Tibial nerve (tissue), 4 donors: Measurements from ENCODE around the gene EMX2. TPM values are rescaled to one million over a fixed set of nuclear protein-coding genes. Genes with fewer than 3 reads are reported as not detected.

Source experiments
- DNase-seq, 2 donors: peaks; one replicate each; pipeline ENCODE4 v3.0.0-alpha.2; 2019; ENCODE audit warnings: low spot score in 2 of 2
- H3K27ac ChIP-seq, 4 donors: fragments of 200-600 bp; sonication (generic) in 3 of 4; one replicate each; pipeline ENCODE4 v1.5.1; 2017 to 2019; ENCODE audit warnings: mild to moderate bottlenecking in 1 of 4
- H3K27me3 ChIP-seq, 2 donors: fragments of 200-600 bp; sonication (generic) in 1 of 2; one replicate each; pipeline versions ENCODE4 v1.5.1 to v1.6.0; 2017 to 2019
- H3K36me3 ChIP-seq, 3 donors: fragments of 200-600 bp; sonication (generic); one replicate each; pipeline ENCODE4 v1.5.1; 2018 to 2019
- H3K4me1 ChIP-seq, 4 donors: fragments of 200-600 bp; sonication (generic) in 3 of 4; one replicate each; pipeline ENCODE4 v1.5.1; 2017 to 2019
- H3K4me3 ChIP-seq, 4 donors: fragments of 200-600 bp; sonication (generic) in 3 of 4; one replicate each; pipeline ENCODE4 v1.5.1; 2017 to 2019; ENCODE audit warnings: mild to moderate bottlenecking in 1 of 4, moderate library complexity in 1 of 4
- H3K9me3 ChIP-seq, 4 donors: fragments of 200-600 bp; sonication (generic) in 3 of 4; one replicate each; pipeline ENCODE4 v1.5.1; 2017 to 2019
- EP300 ChIP-seq, 2 donors: sonication (generic); formaldehyde crosslinking; IDR thresholded peaks; one replicate each; pipeline ENCODE4 v1.6.1; 2017; ENCODE audit warnings: antibody characterized with exemption in 2 of 2, mild to moderate bottlenecking in 1 of 2
- POLR2A ChIP-seq, 2 donors: fragments of 450-650 bp; IDR thresholded peaks; one replicate each; pipeline ENCODE4 v1.6.1; 2017; ENCODE audit warnings: antibody characterized with exemption in 2 of 2, mild to moderate bottlenecking in 2 of 2, moderate library complexity in 2 of 2
- WGBS, 2 donors: methylation state at CpG; one replicate each; pipeline ENCODE4 v1.1.5; 2018; 5-methylcytosine and 5-hydroxymethylcytosine counted together
- total RNA-seq, 4 donors: library from RNA; depleted of rRNA; stranded (reverse); fragments of >200 nt; gene quantifications; one replicate each; pipeline ENCODE4 v1.1.0, GENCODE V29; 2016
- TF ChIP-seq, protein P1 (sequence below), 5 experiments: fragments of 200-600 bp in 3 of 5; fragments of 450-650 bp in 2 of 5; sonication (generic) in 3 of 5; IDR thresholded peaks; one replicate each; pipeline ENCODE4 v1.5.1; 2016 to 2019; ENCODE audit warnings: antibody characterized with exemption in 5 of 5, mild to moderate bottlenecking in 3 of 5, moderate library complexity in 2 of 5

EMX2 gene
- total RNA-seq, 4 donors from 2014 or later, result 0.44 to 2.3 (median 1.1) TPM

- TF ChIP-seq EP300 (IDR thresholded peaks at IDR 0.05) (no peak), POLR2A (IDR thresholded peaks at IDR 0.05) (no peak)
- TF ChIP-seq, protein P1, sequence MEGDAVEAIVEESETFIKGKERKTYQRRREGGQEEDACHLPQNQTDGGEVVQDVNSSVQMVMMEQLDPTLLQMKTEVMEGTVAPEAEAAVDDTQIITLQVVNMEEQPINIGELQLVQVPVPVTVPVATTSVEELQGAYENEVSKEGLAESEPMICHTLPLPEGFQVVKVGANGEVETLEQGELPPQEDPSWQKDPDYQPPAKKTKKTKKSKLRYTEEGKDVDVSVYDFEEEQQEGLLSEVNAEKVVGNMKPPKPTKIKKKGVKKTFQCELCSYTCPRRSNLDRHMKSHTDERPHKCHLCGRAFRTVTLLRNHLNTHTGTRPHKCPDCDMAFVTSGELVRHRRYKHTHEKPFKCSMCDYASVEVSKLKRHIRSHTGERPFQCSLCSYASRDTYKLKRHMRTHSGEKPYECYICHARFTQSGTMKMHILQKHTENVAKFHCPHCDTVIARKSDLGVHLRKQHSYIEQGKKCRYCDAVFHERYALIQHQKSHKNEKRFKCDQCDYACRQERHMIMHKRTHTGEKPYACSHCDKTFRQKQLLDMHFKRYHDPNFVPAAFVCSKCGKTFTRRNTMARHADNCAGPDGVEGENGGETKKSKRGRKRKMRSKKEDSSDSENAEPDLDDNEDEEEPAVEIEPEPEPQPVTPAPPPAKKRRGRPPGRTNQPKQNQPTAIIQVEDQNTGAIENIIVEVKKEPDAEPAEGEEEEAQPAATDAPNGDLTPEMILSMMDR (IDR thresholded peaks at IDR 0.05), result no peak
Observed at GRCh38 chr10:117519286-117519685, 23.3 kb upstream of the EMX2 start.

DNA sequence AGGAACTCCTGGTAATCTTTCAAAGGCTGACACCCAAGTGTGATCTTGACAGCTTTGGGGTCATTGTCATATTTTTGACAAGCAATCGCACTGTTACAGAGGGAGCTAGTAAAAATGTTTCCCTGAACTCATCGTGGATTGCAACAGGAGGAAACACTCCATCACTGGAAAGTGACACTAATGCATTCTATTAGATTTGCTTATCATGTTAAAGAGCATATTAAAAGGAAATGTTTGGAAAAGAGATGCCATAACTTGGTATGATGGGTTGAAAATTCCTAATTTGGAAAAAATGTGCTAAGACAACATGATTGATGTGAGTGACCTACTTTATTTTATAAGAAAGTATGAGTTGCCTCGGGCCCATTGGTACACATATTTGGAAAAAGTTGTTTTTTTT lies 22.7 kb upstream of the EMX2 start:
- H3K9me3 ChIP-seq, result no peaks in the 10 kb centered on the region
- no peak overlapping the region for H3K4me3 ChIP-seq
- no peak for DNase-seq
- 48 to 50% methylated on average over 3 of the region's 3 CpGs for WGBS, 2 donors
- no peaks in the 10 kb centered on the region for H3K36me3 ChIP-seq
- TF ChIP-seq EP300 (IDR thresholded peaks at IDR 0.05), result no peak
- TF ChIP-seq, protein P1 (IDR thresholded peaks at IDR 0.05), result no peak
- TF ChIP-seq POLR2A (IDR thresholded peaks at IDR 0.05), result no peak
- peaks cover 0 to 37% of the 10 kb centered on the region in 2 donors for H3K27me3 ChIP-seq
- no peak overlapping the region for H3K27ac ChIP-seq
- H3K4me1 ChIP-seq, result no peaks in the 10 kb centered on the region

More at GRCh38 chr10:117519286-117519685, 23.3 kb upstream of the EMX2 start:
- Histone ChIP-seq H3K27me3 (peaks cover 0 to 33% of the 10 kb centered on the region in 2 donors), H3K36me3 (no peaks in the 10 kb centered on the region), H3K27ac (no peak overlapping the region), H3K4me3 (no peak overlapping the region), H3K4me1 (no peaks in the 10 kb centered on the region), H3K9me3 (no peaks in the 10 kb centered on the region)
- WGBS, 2 donors, result 52 to 63% methylated on average over 8 of the region's 8 CpGs
- DNase-seq, result no peak

DNA sequence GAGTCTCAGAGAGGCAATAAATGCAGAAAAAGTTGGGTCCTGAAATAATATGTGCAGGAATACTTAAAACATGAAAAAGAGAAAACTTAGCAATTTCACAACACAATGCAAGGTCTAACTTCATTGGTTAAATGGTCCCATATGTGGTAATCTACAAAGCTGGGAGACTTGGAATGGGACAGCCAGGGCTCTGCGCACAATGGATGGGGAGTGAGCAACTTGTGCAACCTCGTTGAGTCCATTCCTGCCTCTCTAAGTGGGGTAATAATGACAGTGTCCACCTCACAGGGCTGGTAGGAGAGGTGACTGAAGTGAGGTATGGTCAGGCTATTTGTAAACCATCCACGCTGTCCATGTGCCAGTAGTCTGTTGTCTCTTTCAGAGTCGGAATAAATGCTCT lies 11.8 kb upstream of the EMX2 start:
- TF ChIP-seq, protein P1 (IDR thresholded peaks at IDR 0.05), result no peak
- TF ChIP-seq POLR2A (IDR thresholded peaks at IDR 0.05), result no peak
- TF ChIP-seq EP300 (IDR thresholded peaks at IDR 0.05), result no peak
- Histone ChIP-seq H3K4me1 (peaks cover 0 to 32% (median 15%) of the 10 kb centered on the region in 4 donors), H3K36me3 (no peaks in the 10 kb centered on the region), H3K4me3 (no peak overlapping the region), H3K27me3 (peaks cover 0 to 85% of the 10 kb centered on the region in 2 donors), H3K9me3 (no peaks in the 10 kb centered on the region), H3K27ac (no peak overlapping the region)
- no peak for DNase-seq
- 45 to 56% methylated on average over 4 of the region's 4 CpGs for WGBS, 2 donors

DNA sequence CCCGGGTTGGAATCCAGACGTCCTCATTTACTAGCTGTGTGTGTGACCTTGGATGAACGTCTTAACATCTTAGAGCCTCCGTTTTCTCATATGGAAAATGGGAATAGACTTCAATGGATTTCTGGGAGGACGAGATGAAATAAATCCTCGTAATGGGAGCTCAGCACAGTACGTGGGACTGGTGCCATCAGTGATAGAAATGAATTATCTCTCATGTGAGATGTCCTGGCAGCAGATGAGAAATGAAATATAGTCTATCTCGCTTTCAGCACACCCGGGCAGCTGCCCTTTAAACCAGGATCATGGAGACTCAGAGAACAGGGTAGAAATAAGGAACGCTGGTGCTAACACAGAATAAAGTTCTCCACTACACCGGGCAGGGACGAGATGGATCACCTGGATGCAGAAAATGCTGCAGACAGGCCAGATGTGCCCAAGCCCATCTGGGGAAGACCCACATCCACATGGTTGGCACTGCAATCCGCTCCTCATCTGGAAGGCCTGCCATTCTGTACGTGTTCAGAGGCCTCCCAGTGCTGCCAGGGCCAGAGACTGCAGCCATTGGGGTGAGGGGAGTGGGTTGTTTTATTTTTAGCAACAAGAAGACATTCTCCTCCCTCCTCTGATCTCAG lies 11.1 kb upstream of the EMX2 start:
- H3K27me3 ChIP-seq, result peaks cover 0 to 92% of the 10 kb centered on the region in 2 donors
- no peak overlapping the region for H3K4me3 ChIP-seq
- peaks cover 0 to 39% (median 15%) of the 10 kb centered on the region in 4 donors for H3K4me1 ChIP-seq
- TF ChIP-seq, protein P1 (IDR thresholded peaks at IDR 0.05), result no peak
- TF ChIP-seq EP300 (IDR thresholded peaks at IDR 0.05) (no peak), POLR2A (IDR thresholded peaks at IDR 0.05) (no peak)
- H3K27ac ChIP-seq, result no peak overlapping the region
- H3K9me3 ChIP-seq, result no peaks in the 10 kb centered on the region
- no peak for DNase-seq
- 35 to 45% methylated on average over 13 to 14 of the region's 14 CpGs for WGBS, 2 donors
- H3K36me3 ChIP-seq, result no peaks in the 10 kb centered on the region

- TF ChIP-seq EP300 (IDR thresholded peaks at IDR 0.05) (no peak), POLR2A (IDR thresholded peaks at IDR 0.05) (no peak)
- TF ChIP-seq, protein P1 (IDR thresholded peaks at IDR 0.05), result no peak
- H3K4me3 ChIP-seq, result no peak overlapping the region
- no peak for DNase-seq
- no peaks in the 10 kb centered on the region for H3K36me3 ChIP-seq
- WGBS, 2 donors, result 24 to 25% methylated on average over 3 of the region's 3 CpGs
- peaks cover 0 to 44% (median 15%) of the 10 kb centered on the region in 4 donors for H3K4me1 ChIP-seq
- no peaks in the 10 kb centered on the region for H3K9me3 ChIP-seq
- H3K27ac ChIP-seq, result no peak overlapping the region
- H3K27me3 ChIP-seq, result peaks cover 0 to 92% of the 10 kb centered on the region in 2 donors
Observed at GRCh38 chr10:117532003-117532385, 10.6 kb upstream of the EMX2 start.
